Smooth muscle cell of the pulmonary artery (primary cell): ENCODE data around the gene BNIP3. TPM values are rescaled to one million over a fixed set of nuclear protein-coding genes. Genes with fewer than 3 reads are reported as not detected.

Source experiments
- total RNA-seq: library from RNA; depleted of rRNA; stranded (reverse); fragments of >200 nt; gene quantifications from 2 replicates; pipeline ENCODE4 v1.2.3, GENCODE V29; 2014

BNIP3 gene, protein sequence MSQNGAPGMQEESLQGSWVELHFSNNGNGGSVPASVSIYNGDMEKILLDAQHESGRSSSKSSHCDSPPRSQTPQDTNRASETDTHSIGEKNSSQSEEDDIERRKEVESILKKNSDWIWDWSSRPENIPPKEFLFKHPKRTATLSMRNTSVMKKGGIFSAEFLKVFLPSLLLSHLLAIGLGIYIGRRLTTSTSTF
- 270 and 272 TPM in 2 replicates for total RNA-seq

DNA sequence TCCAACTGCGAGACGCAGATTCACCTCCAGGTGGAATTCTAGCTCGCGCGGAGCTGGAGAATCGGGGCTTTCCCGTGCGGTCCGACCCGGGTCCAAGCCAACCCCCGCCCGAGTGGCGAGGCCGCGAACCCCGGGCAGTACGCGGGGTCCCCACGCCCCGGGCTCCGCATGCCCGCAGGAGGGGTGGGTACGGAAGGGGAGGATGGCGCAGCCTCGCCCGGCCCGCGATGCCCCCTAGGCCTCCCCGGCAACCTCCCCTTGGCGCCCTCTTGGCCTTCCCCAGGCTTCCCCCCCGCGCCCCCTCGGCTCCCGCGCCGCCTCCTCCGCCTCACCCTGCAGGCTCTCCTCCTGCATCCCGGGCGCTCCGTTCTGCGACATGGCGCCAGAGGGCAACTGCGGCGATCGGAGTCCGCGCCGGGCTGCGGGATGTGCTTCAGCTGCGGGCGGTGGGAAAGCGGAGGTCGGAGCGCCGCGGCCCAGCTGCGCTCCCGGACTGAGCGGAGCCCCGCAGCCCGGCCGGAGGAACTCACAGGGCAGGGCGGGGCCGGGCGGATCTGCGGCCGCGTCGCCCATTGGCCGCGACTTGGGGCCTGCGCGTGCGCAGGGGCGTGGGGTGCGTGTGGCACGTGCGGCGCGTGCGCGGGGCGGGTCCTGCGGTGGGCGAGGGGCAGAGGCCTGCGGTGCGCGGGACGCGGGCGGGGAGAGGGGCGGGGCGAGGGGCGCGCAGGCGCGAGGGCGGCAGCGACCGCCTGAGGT lies at the start of gene BNIP3:
Gene BNIP3 (minus strand): TSS at position 495 of the 756 bp plus-strand sequence. CDS start 117 bp downstream, at position 378.

Other genes with a start within 250 kb of the BNIP3 start
- 29.6 and 39.1 TPM in 2 replicates for gene PPP2R2D, start 80.9 kb downstream of the BNIP3 start, total RNA-seq
- gene JAKMIP3, start 84.0 kb upstream of the BNIP3 start, total RNA-seq: 0.13 and 0.26 TPM in 2 replicates
- gene DPYSL4, start 205.0 kb upstream of the BNIP3 start, total RNA-seq: 17.9 and 52.0 TPM in 2 replicates